Measurements from ENCODE around the gene LTF. TPM values are rescaled to one million over a fixed set of nuclear protein-coding genes. Genes with fewer than 3 reads are reported as not detected.
"Not testable (repeated sequence)": the region's sequence is repeated elsewhere in the genome, so short reads cannot be mapped to it uniquely, and the experiment has no call there.

Gene LTF
- total RNA-seq, 1 donor from 2014 or later, result not detected

DNA sequence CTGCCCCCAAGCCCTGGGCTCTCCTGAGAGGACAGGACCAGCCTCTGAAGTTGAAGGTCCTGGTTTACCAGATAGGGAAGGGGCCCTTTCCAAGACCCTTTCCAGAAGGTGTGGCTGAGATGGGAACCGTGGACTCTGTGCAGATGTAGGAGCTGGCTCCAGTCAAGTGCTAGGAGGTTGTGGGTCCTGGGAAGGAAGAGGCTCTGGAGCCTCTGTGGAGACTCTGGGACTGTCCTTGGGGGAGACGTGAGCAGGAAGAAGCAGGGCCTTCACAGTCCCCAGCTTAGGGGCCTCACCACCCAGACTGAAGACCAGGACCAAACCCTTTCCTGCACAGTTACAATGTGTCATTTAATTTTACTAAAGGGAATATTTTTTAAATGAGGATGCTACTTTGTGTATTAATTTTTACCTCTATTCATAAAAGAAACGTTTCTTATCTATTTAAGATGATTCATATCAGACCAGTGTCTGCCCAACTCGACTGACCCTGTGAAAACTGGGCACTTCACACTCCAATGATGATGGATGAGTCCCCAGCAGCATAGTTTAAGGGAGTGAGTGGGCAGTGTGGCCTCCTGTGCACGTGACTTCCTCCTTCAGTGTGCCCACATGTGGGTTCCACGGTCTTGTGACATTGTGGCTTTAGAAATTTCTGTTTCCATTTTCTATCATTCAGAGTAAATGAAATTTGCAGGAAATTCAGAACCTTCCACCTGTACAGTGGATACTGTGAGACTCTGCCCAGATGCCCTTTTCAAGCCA, 68.8 kb downstream of the LTF start:
- CTCF ChIA-PET, result no interaction called here
- no peaks in the 10 kb centered on the region for H3K27me3 Mint-ChIP-seq
- no peaks in the 10 kb centered on the region for H3K36me3 Mint-ChIP-seq (ENCODE audit: low read depth)
- H3K4me1 Mint-ChIP-seq, result peaks cover 17% of the 10 kb centered on the region
- POLR2A ChIA-PET, result interaction anchor here (0.6 kb wide), 1 partner anchor 89 kb away, joined by 7 read pairs; no protein-coding TSS in a partner anchor
- no peaks in the 10 kb centered on the region for H3K9me3 Mint-ChIP-seq
- no peak overlapping the region for H3K4me3 Mint-ChIP-seq
- intact Hi-C loops (cut with micrococcal nuclease), result no loop called here
- no peak for ATAC-seq (ENCODE audit: low read depth)
- TF ChIP-seq, protein P1, sequence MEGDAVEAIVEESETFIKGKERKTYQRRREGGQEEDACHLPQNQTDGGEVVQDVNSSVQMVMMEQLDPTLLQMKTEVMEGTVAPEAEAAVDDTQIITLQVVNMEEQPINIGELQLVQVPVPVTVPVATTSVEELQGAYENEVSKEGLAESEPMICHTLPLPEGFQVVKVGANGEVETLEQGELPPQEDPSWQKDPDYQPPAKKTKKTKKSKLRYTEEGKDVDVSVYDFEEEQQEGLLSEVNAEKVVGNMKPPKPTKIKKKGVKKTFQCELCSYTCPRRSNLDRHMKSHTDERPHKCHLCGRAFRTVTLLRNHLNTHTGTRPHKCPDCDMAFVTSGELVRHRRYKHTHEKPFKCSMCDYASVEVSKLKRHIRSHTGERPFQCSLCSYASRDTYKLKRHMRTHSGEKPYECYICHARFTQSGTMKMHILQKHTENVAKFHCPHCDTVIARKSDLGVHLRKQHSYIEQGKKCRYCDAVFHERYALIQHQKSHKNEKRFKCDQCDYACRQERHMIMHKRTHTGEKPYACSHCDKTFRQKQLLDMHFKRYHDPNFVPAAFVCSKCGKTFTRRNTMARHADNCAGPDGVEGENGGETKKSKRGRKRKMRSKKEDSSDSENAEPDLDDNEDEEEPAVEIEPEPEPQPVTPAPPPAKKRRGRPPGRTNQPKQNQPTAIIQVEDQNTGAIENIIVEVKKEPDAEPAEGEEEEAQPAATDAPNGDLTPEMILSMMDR (IDR thresholded peaks at IDR 0.05), result no peak
- H3K27ac Mint-ChIP-seq, result no peak overlapping the region
- DNase-seq, result no peak

DNA sequence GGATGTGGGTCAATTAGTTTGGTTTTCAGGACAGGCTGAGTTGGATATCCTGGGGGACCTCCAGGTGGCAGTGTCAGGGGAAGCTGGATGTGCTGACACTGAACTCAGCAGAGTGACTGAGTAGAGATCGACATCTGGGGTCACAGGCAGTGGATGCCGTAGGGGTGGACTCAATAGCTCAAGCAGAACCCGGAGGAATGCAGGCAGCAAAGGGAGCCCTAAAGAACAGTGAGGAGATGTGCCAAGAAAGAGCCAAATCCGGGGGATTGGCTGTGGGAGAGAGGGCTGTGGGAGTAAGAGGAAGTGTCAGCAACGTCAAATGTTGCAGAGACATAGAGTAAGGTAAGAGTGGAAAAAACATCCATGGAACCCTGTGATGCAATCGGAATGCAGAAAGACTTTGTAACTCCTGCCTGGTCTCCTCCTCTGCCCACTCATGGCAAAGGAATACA, 69.5 kb downstream of the LTF start:
- DNase-seq (no peak), ATAC-seq (ENCODE audit: low read depth) (no peak)
- TF ChIP-seq, protein P1 (IDR thresholded peaks at IDR 0.05), result no peak
- no peak overlapping the region for H3K27ac Mint-ChIP-seq
- no peaks in the 10 kb centered on the region for H3K36me3 Mint-ChIP-seq (ENCODE audit: low read depth)
- ChIA-PET POLR2A (no interaction called here), CTCF (no interaction called here)
- no peaks in the 10 kb centered on the region for H3K9me3 Mint-ChIP-seq
- intact Hi-C loops (cut with micrococcal nuclease), result no loop called here
- H3K27me3 Mint-ChIP-seq, result no peaks in the 10 kb centered on the region
- H3K4me3 Mint-ChIP-seq, result no peak overlapping the region
- H3K4me1 Mint-ChIP-seq, result peaks cover 17% of the 10 kb centered on the region

DNA sequence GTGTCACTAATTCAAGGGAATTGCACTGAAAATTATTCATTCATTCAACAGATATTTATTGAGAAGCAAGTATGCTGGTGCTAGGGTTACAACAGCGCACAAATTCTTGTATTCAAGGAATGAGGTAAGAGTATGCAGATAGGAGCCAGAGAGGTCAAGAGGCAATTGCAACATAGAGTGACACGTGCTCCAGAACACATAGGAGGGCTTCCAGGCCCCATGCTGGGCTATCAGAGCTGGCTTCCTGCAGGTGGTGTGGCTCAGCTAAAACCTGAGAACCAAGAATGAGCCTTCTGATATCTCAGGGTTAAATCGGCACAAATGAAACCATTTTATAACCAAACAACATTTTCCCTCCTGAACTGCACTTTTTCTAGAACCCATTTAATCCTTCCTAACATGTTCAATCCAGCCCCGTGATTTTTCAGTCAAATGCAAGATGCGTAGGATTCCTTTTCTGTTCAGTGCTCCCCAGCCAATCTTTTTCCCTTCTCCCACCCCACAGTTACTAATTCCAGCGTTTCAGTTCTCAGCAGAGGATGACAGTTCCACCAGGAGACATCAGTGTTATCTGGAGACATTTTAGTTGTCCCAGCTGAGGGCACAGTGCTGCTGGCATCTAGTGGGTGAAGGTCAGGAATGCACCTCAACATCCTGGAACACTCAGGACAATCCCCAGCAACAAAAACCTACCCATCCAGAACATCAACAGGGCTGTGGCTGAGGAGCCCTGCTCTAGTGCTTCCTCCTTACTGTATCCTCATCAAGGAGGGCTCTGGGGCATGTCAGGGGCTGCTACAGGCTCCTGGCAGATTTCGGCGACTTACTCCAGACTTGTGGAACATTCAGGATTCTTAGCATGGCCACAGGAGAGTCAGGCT, 70.9 kb downstream of the LTF start:
- POLR2A ChIA-PET, result no interaction called here
- H3K27ac Mint-ChIP-seq, result no peak overlapping the region
- no peak for ATAC-seq (ENCODE audit: low read depth)
- no peaks in the 10 kb centered on the region for H3K27me3 Mint-ChIP-seq
- H3K9me3 Mint-ChIP-seq, result no peaks in the 10 kb centered on the region
- CTCF ChIA-PET, result interaction anchor here (1.1 kb wide), 1 partner anchor 11 kb away, joined by 3 read pairs; no protein-coding TSS in a partner anchor
- intact Hi-C loops (cut with micrococcal nuclease), result no loop called here
- DNase-seq, result no peak
- peaks cover 17% of the 10 kb centered on the region for H3K4me1 Mint-ChIP-seq
- TF ChIP-seq, protein P1 (IDR thresholded peaks at IDR 0.05), result no peak
- H3K36me3 Mint-ChIP-seq (ENCODE audit: low read depth), result no peaks in the 10 kb centered on the region
- H3K4me3 Mint-ChIP-seq, result no peak overlapping the region

DNA sequence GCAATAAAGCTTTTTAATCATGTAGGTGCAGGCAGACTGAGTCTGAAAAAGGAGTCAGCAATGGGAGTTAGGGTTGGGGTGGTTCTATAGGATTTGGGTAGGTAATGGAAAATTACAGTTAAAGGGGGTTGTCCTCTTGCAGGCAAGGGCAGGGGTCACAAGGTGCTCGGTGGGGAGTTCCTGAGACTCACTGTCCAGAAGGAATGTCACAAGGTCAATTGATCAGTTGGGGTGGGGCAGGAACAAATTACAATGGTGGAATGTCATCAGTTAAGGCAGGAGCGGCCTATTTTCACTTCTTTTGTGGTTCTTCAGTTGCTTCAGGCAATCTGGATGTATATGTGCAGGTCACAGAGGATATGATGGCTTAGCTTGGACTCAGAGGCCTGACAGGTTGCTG, 71.7 kb downstream of the LTF start:
- TF ChIP-seq, protein P1 (IDR thresholded peaks at IDR 0.05), result no peak
- Mint-ChIP-seq H3K9me3 (no peaks in the 10 kb centered on the region), H3K4me1 (peaks cover 17% of the 10 kb centered on the region), H3K27ac (no peak overlapping the region), H3K36me3 (ENCODE audit: low read depth) (no peaks in the 10 kb centered on the region), H3K4me3 (no peak overlapping the region), H3K27me3 (no peaks in the 10 kb centered on the region)
- DNase-seq, result no peak
- ATAC-seq (ENCODE audit: low read depth), result no peak
- ChIA-PET CTCF (interaction anchor here (1.1 kb wide), 1 partner anchor 12 kb away, joined by 3 read pairs; no protein-coding TSS in a partner anchor), POLR2A (no interaction called here)
- intact Hi-C loops (cut with micrococcal nuclease), result no loop called here

GRCh38 chr3:46391526-46391925, 73.2 kb downstream of the LTF start:
- H3K27ac Mint-ChIP-seq; ATAC-seq (ENCODE audit: low read depth): not testable (repeated sequence)

More at GRCh38 chr3:46391526-46391925, 73.2 kb downstream of the LTF start:
- CTCF ChIA-PET; DNase-seq; intact Hi-C loops (cut with micrococcal nuclease); POLR2A ChIA-PET; H3K9me3 Mint-ChIP-seq; H3K27me3 Mint-ChIP-seq; H3K4me3 Mint-ChIP-seq; H3K36me3 Mint-ChIP-seq (ENCODE audit: low read depth): not testable (repeated sequence)
- H3K4me1 Mint-ChIP-seq, result peaks cover 11% of the 10 kb centered on the region

All from activated B cell treated with CpG ODN at 0.5 μM for 24 hours (primary cell).